OCI-LY7 (cell line): ENCODE results near the gene CALY.

Experiments used
- EZH2phosphoT487 ChIP-seq: fragments of 200-600 bp; sonication (generic); IDR thresholded peaks from 2 replicates; pipeline ENCODE4 v1.6.1; 2018; ENCODE audit warnings: low read depth, borderline replicate concordance, mild to moderate bottlenecking, mixed run types, antibody characterized with exemption, low read length, moderate library complexity, mixed read lengths
- TF ChIP-seq, protein P1 (sequence below): fragments of 200-600 bp; sonication (generic); conservative IDR thresholded peaks from 2 replicates; pipeline ENCODE4 v1.5.1; 2014; ENCODE audit warnings: mild to moderate bottlenecking, antibody characterized with exemption, low read length, moderate library complexity, mixed read lengths

- TF ChIP-seq, protein P1, sequence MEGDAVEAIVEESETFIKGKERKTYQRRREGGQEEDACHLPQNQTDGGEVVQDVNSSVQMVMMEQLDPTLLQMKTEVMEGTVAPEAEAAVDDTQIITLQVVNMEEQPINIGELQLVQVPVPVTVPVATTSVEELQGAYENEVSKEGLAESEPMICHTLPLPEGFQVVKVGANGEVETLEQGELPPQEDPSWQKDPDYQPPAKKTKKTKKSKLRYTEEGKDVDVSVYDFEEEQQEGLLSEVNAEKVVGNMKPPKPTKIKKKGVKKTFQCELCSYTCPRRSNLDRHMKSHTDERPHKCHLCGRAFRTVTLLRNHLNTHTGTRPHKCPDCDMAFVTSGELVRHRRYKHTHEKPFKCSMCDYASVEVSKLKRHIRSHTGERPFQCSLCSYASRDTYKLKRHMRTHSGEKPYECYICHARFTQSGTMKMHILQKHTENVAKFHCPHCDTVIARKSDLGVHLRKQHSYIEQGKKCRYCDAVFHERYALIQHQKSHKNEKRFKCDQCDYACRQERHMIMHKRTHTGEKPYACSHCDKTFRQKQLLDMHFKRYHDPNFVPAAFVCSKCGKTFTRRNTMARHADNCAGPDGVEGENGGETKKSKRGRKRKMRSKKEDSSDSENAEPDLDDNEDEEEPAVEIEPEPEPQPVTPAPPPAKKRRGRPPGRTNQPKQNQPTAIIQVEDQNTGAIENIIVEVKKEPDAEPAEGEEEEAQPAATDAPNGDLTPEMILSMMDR: no peak
- no peak for TF ChIP-seq EZH2phosphoT487
Measured at GRCh38 chr10:133349160-133349568, 12.5 kb upstream of the CALY start.
